AG10803 (cell line): ENCODE results near the gene KDM4B.

ENCODE experiments used
- DNase-seq: peaks from one replicate; pipeline ENCODE4 v3.0.0; 2010; ENCODE audit warnings: low read depth
- H3K4me3 ChIP-seq: 2 replicates; pipeline ENCODE4 v1.5.1; 2011; ENCODE audit warnings: mild to moderate bottlenecking, low read length, control low read depth
- CTCF ChIP-seq: conservative IDR thresholded peaks from 2 replicates; pipeline ENCODE4 v1.5.1; 2011; ENCODE audit warnings: mild to moderate bottlenecking, low read length, control low read depth, inconsistent platforms

Gene KDM4B

DNA sequence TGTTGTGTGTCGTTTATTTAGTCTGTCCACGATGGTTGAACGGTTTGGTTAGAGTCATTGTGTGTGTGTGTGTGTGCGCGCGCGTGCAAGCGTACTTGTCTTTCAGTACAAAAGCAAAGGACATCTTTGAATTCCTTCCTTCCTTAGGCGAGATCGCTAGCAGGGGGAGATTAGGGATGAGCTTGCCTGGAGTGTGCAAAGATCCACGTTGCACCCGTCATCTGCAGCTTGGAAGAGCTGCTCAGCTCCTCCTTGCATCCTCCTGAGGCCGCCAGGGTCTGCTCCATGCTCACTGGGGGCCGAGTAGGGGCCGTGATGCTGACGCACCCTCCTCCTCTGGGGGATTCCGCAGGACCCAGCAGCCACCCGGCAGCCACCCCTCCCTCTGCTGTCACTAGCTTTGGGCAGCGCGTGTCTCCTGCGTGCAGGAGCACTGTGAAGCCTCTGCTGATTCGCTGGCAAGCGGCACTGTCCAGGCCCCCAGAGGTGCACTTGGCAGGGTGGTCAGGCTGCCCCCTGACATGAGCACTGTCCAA, 137.3 kb downstream of the KDM4B start:
- DNase-seq = no peak
- TF ChIP-seq CTCF = no peak

DNA sequence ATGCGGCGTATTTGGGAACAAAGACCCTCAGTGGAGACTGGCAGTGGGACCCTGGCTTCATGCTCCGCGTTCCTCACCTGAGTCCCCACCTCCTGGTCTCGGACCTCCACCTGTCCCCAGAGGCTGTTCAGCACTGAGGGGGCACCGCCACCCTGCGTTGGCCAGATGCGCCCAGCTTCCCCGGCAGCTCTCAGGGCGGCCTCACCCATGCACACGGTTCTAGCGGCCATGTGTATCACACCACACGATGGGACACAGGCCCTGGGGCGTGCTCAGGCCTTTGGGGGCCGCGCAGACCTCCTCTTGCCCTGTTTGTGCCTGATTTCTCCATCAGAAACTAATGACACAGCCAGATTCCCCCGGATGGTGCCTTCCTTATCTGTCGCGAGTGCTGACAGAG, 138.1 kb downstream of the KDM4B start:
- no peak for TF ChIP-seq CTCF
- DNase-seq = no peak
- no peak overlapping the region for H3K4me3 ChIP-seq

More for the DNA sequence above, 137.3 kb downstream of the KDM4B start:
- H3K4me3 ChIP-seq = no peak overlapping the region

DNA sequence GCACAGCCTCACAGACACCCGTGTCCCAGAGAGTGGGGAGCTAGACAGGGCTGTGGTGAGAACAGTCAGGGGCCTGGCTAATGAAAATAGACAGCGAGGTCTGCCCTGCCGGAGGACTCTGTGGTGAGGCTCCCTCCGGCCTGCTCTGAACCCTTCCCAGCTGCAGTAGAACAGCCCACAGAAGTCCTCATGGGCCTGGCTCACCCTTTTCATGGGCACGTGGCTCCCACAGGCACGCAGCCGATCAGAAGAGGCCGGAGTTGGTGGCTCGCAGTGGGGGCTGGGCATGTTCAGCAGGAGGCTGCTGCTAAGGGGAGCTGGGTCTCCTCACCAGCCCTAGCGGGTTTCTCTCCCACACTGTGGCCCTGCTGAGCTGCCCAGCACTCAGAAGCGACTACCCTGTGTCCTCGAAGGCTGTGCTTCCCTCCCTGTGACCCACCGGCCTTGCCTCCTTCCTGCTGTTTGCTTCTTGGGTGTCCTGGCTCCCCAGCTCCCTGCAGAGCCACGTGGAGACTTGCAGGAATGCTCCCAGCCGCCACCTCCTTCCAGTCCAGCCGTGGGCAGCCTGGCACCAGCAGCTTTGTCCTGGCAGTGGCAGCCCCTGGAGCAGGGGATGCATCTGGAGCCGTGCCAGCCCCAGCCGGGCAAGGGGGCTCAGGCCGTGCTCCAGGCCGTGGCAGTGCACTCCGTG, 138.7 kb downstream of the KDM4B start:
- H3K4me3 ChIP-seq = no peak overlapping the region
- no peak for TF ChIP-seq CTCF
- no peak for DNase-seq

GRCh38 chr19:5108123-5108596, 139.2 kb downstream of the KDM4B start:
- TF ChIP-seq CTCF = no peak
- DNase-seq = no peak
- H3K4me3 ChIP-seq = no peak overlapping the region

- no peak for TF ChIP-seq CTCF
- H3K4me3 ChIP-seq = no peak overlapping the region
- no peak for DNase-seq
Measured at GRCh38 chr19:5108866-5109265, 140.0 kb downstream of the KDM4B start.

- no peak for DNase-seq
- no peak for TF ChIP-seq CTCF
- H3K4me3 ChIP-seq = no peak overlapping the region
Measured at GRCh38 chr19:5109560-5109959, 140.6 kb downstream of the KDM4B start.

- no peak for TF ChIP-seq CTCF
- no peak for DNase-seq
- H3K4me3 ChIP-seq = no peak overlapping the region
Measured at GRCh38 chr19:5110546-5110945, 141.6 kb downstream of the KDM4B start.
